ENCODE measurements around the gene CLEC19A.

CLEC19A gene

GRCh38 chr16:19295393-19295792 lies 9.9 kb downstream of the CLEC19A start:
- Histone ChIP-seq H3K4me1 (ENCODE audit: control insufficient read depth in 5 of 5, insufficient read depth in 5 of 5, low read length in 5 of 5) (peaks cover 0 to 9% (median 3%) of the 10 kb centered on the region in 5 donors), H3K9me3 (ENCODE audit: control insufficient read depth in 5 of 5, low read length in 5 of 5) (no peaks in the 10 kb centered on the region), H3K27ac (ENCODE audit: low read depth, low read length) (no peak overlapping the region), H3K9ac (ENCODE audit: low read length in 5 of 5) (no peak overlapping the region), H3K36me3 (ENCODE audit: control insufficient read depth in 5 of 5, insufficient read depth in 5 of 5, low read length in 5 of 5) (no peaks in the 10 kb centered on the region), H3K27me3 (ENCODE audit: control insufficient read depth in 5 of 5, insufficient read depth in 4 of 5, low read length in 5 of 5) (peaks cover 0 to 2% (median 0%) of the 10 kb centered on the region in 5 donors), H3K4me3 (ENCODE audit: low read depth in 1 of 5, low read length in 5 of 5) (no peak overlapping the region)

DNA sequence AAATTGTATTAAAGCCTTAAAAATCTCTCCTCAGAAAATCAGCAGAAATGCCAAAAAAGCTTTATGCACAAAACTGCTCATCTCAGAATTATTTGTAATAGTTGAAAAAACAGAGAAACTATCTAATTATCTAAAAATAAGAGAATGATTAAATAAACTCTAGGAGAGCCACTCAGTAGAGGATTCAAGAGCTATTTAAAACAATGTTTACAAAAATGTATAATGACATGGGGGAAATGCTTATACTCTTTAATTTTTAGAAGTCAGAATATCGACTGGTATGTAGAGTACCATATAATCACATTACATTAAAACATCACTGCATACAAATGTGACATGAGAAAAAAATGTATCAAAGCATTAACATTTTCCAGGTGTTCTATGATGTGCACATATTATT lies 11.9 kb downstream of the CLEC19A start:
- H3K27me3 ChIP-seq (ENCODE audit: control insufficient read depth in 5 of 5, insufficient read depth in 4 of 5, low read length in 5 of 5): no peaks in the 10 kb centered on the region
- H3K9me3 ChIP-seq (ENCODE audit: control insufficient read depth in 5 of 5, low read length in 5 of 5): no peaks in the 10 kb centered on the region
- H3K9ac ChIP-seq (ENCODE audit: low read length in 5 of 5): no peak overlapping the region
- H3K36me3 ChIP-seq (ENCODE audit: control insufficient read depth in 5 of 5, insufficient read depth in 5 of 5, low read length in 5 of 5): no peaks in the 10 kb centered on the region
- no peak overlapping the region for H3K27ac ChIP-seq (ENCODE audit: low read depth, low read length)
- H3K4me3 ChIP-seq (ENCODE audit: low read depth in 1 of 5, low read length in 5 of 5): no peak overlapping the region
- peaks cover 0 to 4% (median 0%) of the 10 kb centered on the region in 5 donors for H3K4me1 ChIP-seq (ENCODE audit: control insufficient read depth in 5 of 5, insufficient read depth in 5 of 5, low read length in 5 of 5)

DNA sequence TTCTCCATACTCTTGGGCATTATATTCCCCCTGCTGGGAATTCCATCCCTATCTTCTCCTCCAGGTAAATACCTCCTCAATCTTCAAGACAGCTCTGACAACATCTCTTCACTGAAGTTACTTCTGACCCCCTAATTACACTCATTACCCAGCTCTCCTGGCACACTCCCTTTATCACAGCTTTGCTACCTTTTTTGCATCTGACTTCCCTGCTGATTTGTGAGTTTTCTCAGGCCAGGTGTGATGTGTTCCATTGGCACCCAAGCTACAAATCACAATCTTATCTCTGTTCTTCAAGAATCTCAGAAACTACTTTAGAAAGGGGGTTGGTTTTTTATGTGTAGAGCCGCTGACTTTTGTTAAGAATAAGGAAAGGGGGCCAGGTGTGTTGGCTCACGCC lies 14.0 kb downstream of the CLEC19A start:
- Histone ChIP-seq H3K9me3 (ENCODE audit: control insufficient read depth in 5 of 5, low read length in 5 of 5) (no peaks in the 10 kb centered on the region), H3K4me1 (ENCODE audit: control insufficient read depth in 5 of 5, insufficient read depth in 5 of 5, low read length in 5 of 5) (peaks cover 0 to 3% (median 0%) of the 10 kb centered on the region in 5 donors), H3K27ac (ENCODE audit: low read depth, low read length) (no peak overlapping the region), H3K27me3 (ENCODE audit: control insufficient read depth in 5 of 5, insufficient read depth in 4 of 5, low read length in 5 of 5) (no peaks in the 10 kb centered on the region), H3K36me3 (ENCODE audit: control insufficient read depth in 5 of 5, insufficient read depth in 5 of 5, low read length in 5 of 5) (no peaks in the 10 kb centered on the region), H3K9ac (ENCODE audit: low read length in 5 of 5) (no peak overlapping the region), H3K4me3 (ENCODE audit: low read depth in 1 of 5, low read length in 5 of 5) (no peak overlapping the region)

DNA sequence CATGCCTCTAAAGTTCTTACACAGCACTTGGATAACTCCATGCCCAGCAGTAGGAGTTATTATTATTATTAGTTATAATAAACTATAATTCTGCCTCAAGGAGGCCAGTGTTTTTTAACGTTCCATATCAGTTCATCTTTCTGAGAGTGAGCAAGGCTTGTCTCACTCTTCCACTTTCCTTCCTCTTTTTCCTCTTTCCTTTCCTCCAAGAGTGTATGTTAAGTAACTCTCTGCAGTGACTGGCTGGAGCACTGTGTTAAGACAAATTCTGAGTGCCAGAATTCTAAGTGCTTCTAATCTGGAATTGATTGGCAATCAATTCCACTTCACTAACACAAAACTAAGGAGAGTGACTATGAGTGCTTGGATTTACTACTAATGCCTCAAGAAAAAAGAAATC lies 16.4 kb downstream of the CLEC19A start:
- no peaks in the 10 kb centered on the region for H3K27me3 ChIP-seq (ENCODE audit: control insufficient read depth in 5 of 5, insufficient read depth in 4 of 5, low read length in 5 of 5)
- no peaks in the 10 kb centered on the region for H3K9me3 ChIP-seq (ENCODE audit: control insufficient read depth in 5 of 5, low read length in 5 of 5)
- no peaks in the 10 kb centered on the region for H3K36me3 ChIP-seq (ENCODE audit: control insufficient read depth in 5 of 5, insufficient read depth in 5 of 5, low read length in 5 of 5)
- H3K4me1 ChIP-seq (ENCODE audit: control insufficient read depth in 5 of 5, insufficient read depth in 5 of 5, low read length in 5 of 5): peaks cover 0 to 3% (median 0%) of the 10 kb centered on the region in 5 donors
- no peak overlapping the region for H3K4me3 ChIP-seq (ENCODE audit: low read depth in 1 of 5, low read length in 5 of 5)
- H3K27ac ChIP-seq (ENCODE audit: low read depth, low read length): no peak overlapping the region
- no peak overlapping the region for H3K9ac ChIP-seq (ENCODE audit: low read length in 5 of 5)

- Histone ChIP-seq H3K36me3 (ENCODE audit: control insufficient read depth in 5 of 5, insufficient read depth in 5 of 5, low read length in 5 of 5) (no peaks in the 10 kb centered on the region), H3K4me1 (ENCODE audit: control insufficient read depth in 5 of 5, insufficient read depth in 5 of 5, low read length in 5 of 5) (peaks cover 0 to 3% (median 0%) of the 10 kb centered on the region in 5 donors), H3K4me3 (ENCODE audit: low read depth in 1 of 5, low read length in 5 of 5) (no peak overlapping the region), H3K9me3 (ENCODE audit: control insufficient read depth in 5 of 5, low read length in 5 of 5) (no peaks in the 10 kb centered on the region), H3K27ac (ENCODE audit: low read depth, low read length) (no peak overlapping the region), H3K9ac (ENCODE audit: low read length in 5 of 5) (no peak overlapping the region), H3K27me3 (ENCODE audit: control insufficient read depth in 5 of 5, insufficient read depth in 4 of 5, low read length in 5 of 5) (peaks cover 0 to 3% (median 2%) of the 10 kb centered on the region in 5 donors)
Measured at GRCh38 chr16:19304750-19305149, 19.2 kb downstream of the CLEC19A start.

DNA sequence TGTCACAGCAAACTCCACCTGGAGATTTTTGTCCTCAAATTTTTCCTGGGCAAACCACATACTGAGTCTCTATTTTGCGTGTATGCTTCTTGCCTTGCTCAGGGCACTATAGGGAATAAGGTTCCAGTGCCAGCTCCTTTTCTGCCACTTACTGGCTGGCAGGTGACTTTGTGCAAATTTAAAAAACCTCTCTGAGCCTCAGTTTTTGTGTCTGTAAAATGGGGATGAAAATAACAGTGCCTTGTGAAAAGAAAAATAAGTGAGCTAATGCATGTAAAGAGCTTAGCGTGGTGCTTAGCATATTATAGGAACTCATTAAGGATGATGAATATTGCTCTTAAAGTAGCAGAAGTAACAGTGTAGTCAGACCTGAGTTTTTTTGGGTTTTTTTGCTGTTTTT lies 19.9 kb downstream of the CLEC19A start:
- peaks cover 0 to 3% (median 2%) of the 10 kb centered on the region in 5 donors for H3K27me3 ChIP-seq (ENCODE audit: control insufficient read depth in 5 of 5, insufficient read depth in 4 of 5, low read length in 5 of 5)
- no peak overlapping the region for H3K4me3 ChIP-seq (ENCODE audit: low read depth in 1 of 5, low read length in 5 of 5)
- peaks cover 0 to 3% (median 0%) of the 10 kb centered on the region in 5 donors for H3K4me1 ChIP-seq (ENCODE audit: control insufficient read depth in 5 of 5, insufficient read depth in 5 of 5, low read length in 5 of 5)

DNA sequence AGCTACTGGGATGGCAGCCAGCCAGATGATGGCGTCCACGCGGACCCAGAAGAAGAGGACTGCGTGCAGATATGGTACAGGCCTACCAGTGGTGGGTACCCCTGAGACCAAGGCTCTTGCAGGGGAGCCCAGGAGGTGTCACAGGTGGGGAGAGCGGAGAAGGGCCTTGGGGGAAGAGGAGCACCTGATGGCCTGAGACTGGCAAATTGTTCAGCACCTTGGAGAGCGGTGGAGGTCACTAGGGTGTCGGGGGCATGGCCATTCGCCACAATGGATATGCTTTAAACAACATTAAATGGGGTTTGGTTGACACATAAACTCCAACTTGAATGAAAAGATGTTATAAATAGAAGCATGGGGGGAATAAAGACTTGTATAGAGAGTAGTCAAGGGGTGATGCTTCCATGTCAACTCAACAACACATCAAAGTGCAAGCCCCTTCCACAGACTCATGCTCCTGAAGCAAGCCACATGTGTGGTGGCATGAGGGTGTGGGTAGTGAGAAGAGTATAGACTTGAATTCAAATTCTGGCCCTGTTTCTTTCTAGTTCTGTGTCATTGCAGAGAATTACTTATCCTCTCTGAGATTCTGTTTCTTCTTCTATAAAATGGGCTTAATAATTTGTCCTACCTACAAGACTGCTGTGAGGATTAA lies 22.2 kb downstream of the CLEC19A start:
- Histone ChIP-seq H3K9me3 (ENCODE audit: control insufficient read depth in 5 of 5, low read length in 5 of 5) (no peaks in the 10 kb centered on the region), H3K4me1 (ENCODE audit: control insufficient read depth in 5 of 5, insufficient read depth in 5 of 5, low read length in 5 of 5) (peaks cover 0 to 3% (median 0%) of the 10 kb centered on the region in 5 donors), H3K36me3 (ENCODE audit: control insufficient read depth in 5 of 5, insufficient read depth in 5 of 5, low read length in 5 of 5) (no peaks in the 10 kb centered on the region), H3K27ac (ENCODE audit: low read depth, low read length) (no peak overlapping the region), H3K9ac (ENCODE audit: low read length in 5 of 5) (no peak overlapping the region), H3K27me3 (ENCODE audit: control insufficient read depth in 5 of 5, insufficient read depth in 4 of 5, low read length in 5 of 5) (peaks cover 0 to 3% (median 2%) of the 10 kb centered on the region in 5 donors), H3K4me3 (ENCODE audit: low read depth in 1 of 5, low read length in 5 of 5) (no peak overlapping the region)

More for the DNA sequence above, 19.9 kb downstream of the CLEC19A start:
- Histone ChIP-seq H3K9ac (ENCODE audit: low read length in 5 of 5) (no peak overlapping the region), H3K9me3 (ENCODE audit: control insufficient read depth in 5 of 5, low read length in 5 of 5) (no peaks in the 10 kb centered on the region), H3K36me3 (ENCODE audit: control insufficient read depth in 5 of 5, insufficient read depth in 5 of 5, low read length in 5 of 5) (no peaks in the 10 kb centered on the region), H3K27ac (ENCODE audit: low read depth, low read length) (no peak overlapping the region)

DNA sequence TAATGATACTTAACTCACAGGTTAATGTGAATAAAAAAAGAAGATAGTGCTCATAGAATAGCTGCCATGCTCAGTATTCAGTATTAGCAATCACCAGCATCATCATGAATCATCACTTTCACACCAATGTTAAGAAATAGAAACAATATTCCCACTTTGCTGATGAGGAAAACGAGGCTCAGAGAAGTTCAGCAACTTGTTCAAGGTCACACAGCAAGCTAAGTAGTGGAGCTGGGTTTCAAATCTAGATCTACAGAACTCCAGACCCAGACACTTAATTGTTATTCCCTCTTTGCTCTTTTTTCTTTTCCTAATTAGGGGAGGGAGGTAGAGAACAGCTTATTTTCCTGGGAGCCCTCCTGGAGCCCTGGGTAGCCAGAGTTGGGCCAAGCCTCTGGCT lies 22.9 kb downstream of the CLEC19A start:
- peaks cover 0 to 3% (median 0%) of the 10 kb centered on the region in 5 donors for H3K4me1 ChIP-seq (ENCODE audit: control insufficient read depth in 5 of 5, insufficient read depth in 5 of 5, low read length in 5 of 5)
- H3K9ac ChIP-seq (ENCODE audit: low read length in 5 of 5): no peak overlapping the region
- no peak overlapping the region for H3K4me3 ChIP-seq (ENCODE audit: low read depth in 1 of 5, low read length in 5 of 5)
- H3K9me3 ChIP-seq (ENCODE audit: control insufficient read depth in 5 of 5, low read length in 5 of 5): no peaks in the 10 kb centered on the region
- H3K27ac ChIP-seq (ENCODE audit: low read depth, low read length): no peak overlapping the region
- H3K36me3 ChIP-seq (ENCODE audit: control insufficient read depth in 5 of 5, insufficient read depth in 5 of 5, low read length in 5 of 5): no peaks in the 10 kb centered on the region
- H3K27me3 ChIP-seq (ENCODE audit: control insufficient read depth in 5 of 5, insufficient read depth in 4 of 5, low read length in 5 of 5): peaks cover 0 to 3% (median 2%) of the 10 kb centered on the region in 5 donors

DNA sequence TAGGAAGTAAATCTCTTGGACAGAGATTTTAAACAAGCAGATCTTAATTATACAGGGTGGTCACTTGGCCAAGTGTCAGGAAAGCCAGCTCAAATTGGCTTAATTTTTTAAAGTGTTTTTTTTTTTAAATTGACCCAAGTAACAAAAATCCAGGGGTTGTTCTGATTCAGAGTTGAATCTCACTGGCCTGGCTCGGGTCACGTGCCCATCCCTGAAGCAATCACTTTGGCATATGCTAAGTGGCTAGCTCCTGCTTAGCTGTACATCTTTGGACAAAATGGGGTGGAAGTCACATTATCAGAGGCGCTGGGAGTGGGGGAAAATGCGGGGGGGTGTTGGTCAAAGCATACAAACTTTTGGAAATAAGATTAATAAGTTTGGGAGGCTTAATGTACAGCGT lies 23.6 kb downstream of the CLEC19A start:
- Histone ChIP-seq H3K9me3 (ENCODE audit: control insufficient read depth in 5 of 5, low read length in 5 of 5) (no peaks in the 10 kb centered on the region), H3K36me3 (ENCODE audit: control insufficient read depth in 5 of 5, insufficient read depth in 5 of 5, low read length in 5 of 5) (no peaks in the 10 kb centered on the region), H3K4me3 (ENCODE audit: low read depth in 1 of 5, low read length in 5 of 5) (no peak overlapping the region), H3K4me1 (ENCODE audit: control insufficient read depth in 5 of 5, insufficient read depth in 5 of 5, low read length in 5 of 5) (peaks cover 0 to 3% (median 0%) of the 10 kb centered on the region in 5 donors), H3K27me3 (ENCODE audit: control insufficient read depth in 5 of 5, insufficient read depth in 4 of 5, low read length in 5 of 5) (peaks cover 0 to 3% (median 2%) of the 10 kb centered on the region in 5 donors), H3K27ac (ENCODE audit: low read depth, low read length) (no peak overlapping the region), H3K9ac (ENCODE audit: low read length in 5 of 5) (no peak overlapping the region)

DNA sequence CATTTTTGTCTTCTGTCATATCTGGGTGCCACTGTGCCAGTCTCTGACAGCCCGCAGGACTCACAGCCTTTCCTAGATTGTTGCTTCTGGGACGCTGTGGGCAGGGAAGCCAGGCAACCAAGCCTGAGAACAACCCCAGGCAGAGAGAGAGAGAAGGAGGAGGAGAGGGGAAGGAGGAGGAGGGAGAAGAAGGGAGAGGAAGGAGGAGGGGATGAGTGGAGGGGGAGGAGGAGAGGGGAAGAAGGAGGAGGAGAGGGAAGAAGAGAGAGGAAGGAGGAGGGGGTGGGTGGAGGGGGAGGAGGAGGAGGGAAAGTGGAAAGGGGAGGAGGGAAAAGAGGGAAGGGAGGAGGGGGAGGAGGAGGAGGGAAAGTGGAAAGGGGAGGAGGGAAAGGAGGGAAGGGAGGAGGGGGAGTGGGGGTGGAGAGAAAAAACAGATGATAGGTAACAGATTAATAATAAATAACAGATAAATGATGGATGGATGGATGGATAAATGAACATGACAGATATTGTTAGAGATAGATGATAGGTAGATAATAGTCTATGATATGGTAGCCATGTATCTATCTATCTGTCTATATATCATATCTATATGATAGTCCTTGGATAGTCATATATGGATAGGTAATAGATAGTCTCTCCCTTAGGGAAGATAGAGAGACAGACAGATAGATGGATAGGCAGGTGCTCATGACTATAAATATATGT lies 29.3 kb downstream of the CLEC19A start:
- H3K4me1 ChIP-seq (ENCODE audit: control insufficient read depth in 5 of 5, insufficient read depth in 5 of 5, low read length in 5 of 5): no peaks in the 10 kb centered on the region
- H3K27ac ChIP-seq (ENCODE audit: low read depth, low read length): no peak overlapping the region
- H3K27me3 ChIP-seq (ENCODE audit: control insufficient read depth in 5 of 5, insufficient read depth in 4 of 5, low read length in 5 of 5): no peaks in the 10 kb centered on the region
- H3K9me3 ChIP-seq (ENCODE audit: control insufficient read depth in 5 of 5, low read length in 5 of 5): no peaks in the 10 kb centered on the region
- no peaks in the 10 kb centered on the region for H3K36me3 ChIP-seq (ENCODE audit: control insufficient read depth in 5 of 5, insufficient read depth in 5 of 5, low read length in 5 of 5)
- H3K4me3 ChIP-seq (ENCODE audit: low read depth in 1 of 5, low read length in 5 of 5): no peak overlapping the region
- no peak overlapping the region for H3K9ac ChIP-seq (ENCODE audit: low read length in 5 of 5)

Data from subcutaneous abdominal adipose tissue (tissue), 5 donors.